GM23338 (cell line): ENCODE results near the gene ITPR2.

Source experiments
- CREB1 ChIP-seq: fragments of 250-450 bp; sonication (Bioruptor Pico); IDR thresholded peaks from 2 replicates; pipeline ENCODE4 v1.5.0; 2020; ENCODE audit warnings: low read depth, mild to moderate bottlenecking, moderate library complexity
- ETS1 ChIP-seq: IDR thresholded peaks from 2 replicates; pipeline ENCODE4 v1.6.1; 2016; ENCODE audit warnings: antibody characterized with exemption
- EZH2 ChIP-seq: fragments of 200-600 bp; sonication (generic); IDR thresholded peaks from one replicate; pipeline ENCODE4 v1.8.0; 2017; ENCODE audit warnings: antibody characterized with exemption, mild to moderate bottlenecking, low read depth; ENCODE audit not compliant: unreplicated experiment
- POLR2AphosphoS5 ChIP-seq: IDR thresholded peaks from 2 replicates; pipeline ENCODE4 v1.6.1; 2016; ENCODE audit warnings: antibody characterized with exemption, low read depth
- REST ChIP-seq: IDR thresholded peaks from one replicate; pipeline ENCODE4 v1.6.1; 2018; ENCODE audit warnings: antibody characterized with exemption; ENCODE audit not compliant: unreplicated experiment
- STAT1 ChIP-seq: IDR thresholded peaks from one replicate; pipeline ENCODE4 v1.6.1; 2016; ENCODE audit warnings: antibody characterized with exemption; ENCODE audit not compliant: unreplicated experiment
- TF ChIP-seq, protein P1 (sequence below), 2 experiments: fragments of 200-600 bp in 1 of 2; sonication (generic) in 1 of 2; conservative IDR thresholded peaks; 2 replicates each; pipeline versions ENCODE4 v1.5.1 to v1.6.1; 2016 to 2017; ENCODE audit warnings: antibody characterized with exemption in 2 of 2, low read depth in 2 of 2, mild to moderate bottlenecking in 2 of 2, moderate library complexity in 1 of 2

DNA sequence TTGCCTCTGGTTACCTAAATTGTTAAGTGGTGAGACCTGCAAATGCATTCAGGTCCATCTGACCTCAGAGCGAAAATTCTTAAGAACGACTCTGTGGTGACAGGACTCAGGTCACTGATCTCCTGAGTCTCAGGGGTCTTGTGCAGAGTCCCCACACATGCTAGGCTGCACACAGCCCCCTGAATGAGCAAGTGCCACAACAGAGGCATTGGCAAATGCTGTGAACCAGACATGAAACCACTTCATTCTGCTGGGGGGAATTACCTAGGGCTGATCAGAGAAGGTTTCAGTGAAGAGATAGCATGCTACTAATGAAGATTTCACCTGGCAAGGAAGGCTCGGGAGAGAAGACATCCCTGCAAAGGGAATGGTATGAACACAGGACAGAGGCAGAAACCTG, 281.6 kb downstream of the ITPR2 start:
- no peak for TF ChIP-seq POLR2AphosphoS5
- TF ChIP-seq, protein P1, sequence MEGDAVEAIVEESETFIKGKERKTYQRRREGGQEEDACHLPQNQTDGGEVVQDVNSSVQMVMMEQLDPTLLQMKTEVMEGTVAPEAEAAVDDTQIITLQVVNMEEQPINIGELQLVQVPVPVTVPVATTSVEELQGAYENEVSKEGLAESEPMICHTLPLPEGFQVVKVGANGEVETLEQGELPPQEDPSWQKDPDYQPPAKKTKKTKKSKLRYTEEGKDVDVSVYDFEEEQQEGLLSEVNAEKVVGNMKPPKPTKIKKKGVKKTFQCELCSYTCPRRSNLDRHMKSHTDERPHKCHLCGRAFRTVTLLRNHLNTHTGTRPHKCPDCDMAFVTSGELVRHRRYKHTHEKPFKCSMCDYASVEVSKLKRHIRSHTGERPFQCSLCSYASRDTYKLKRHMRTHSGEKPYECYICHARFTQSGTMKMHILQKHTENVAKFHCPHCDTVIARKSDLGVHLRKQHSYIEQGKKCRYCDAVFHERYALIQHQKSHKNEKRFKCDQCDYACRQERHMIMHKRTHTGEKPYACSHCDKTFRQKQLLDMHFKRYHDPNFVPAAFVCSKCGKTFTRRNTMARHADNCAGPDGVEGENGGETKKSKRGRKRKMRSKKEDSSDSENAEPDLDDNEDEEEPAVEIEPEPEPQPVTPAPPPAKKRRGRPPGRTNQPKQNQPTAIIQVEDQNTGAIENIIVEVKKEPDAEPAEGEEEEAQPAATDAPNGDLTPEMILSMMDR (conservative IDR thresholded peaks at IDR 0.05; ENCODE audit: low read depth in 2 of 2) = no peak
- no peak for TF ChIP-seq EZH2
- no peak for TF ChIP-seq ETS1
- TF ChIP-seq STAT1 = no peak
- no peak for TF ChIP-seq CREB1 (CRISPR knock-in tag)
- no peak for TF ChIP-seq REST
